MCF 10A (cell line): ENCODE measurements around the gene NUDCD2. TPM values are rescaled to one million over a fixed set of nuclear protein-coding genes. Genes with fewer than 3 reads are reported as not detected.

Experiments
- Bru-seq: library from RNA; stranded (reverse); fragments of 400-500 nt; gene quantifications from one replicate; lab custom pipeline; 2021; lab: Mats Ljungman, UMichigan
- BruChase-seq, 2 experiments: library from RNA; stranded (reverse); fragments of 400-500 nt; gene quantifications; one replicate each; lab custom pipeline; 2021; lab: Mats Ljungman, UMichigan
- BruUV-seq: library from RNA; stranded (reverse); fragments of 400-500 nt; replicated peaks from 2 replicates; lab custom pipeline; 2021; lab: Mats Ljungman, UMichigan
- CTCF ChIA-PET: fragments of 300-600 bp; sonication (Branson Sonifier 250); formaldehyde crosslinking; extraction: SDS; loops from one replicate; lab custom pipeline; 2021; ENCODE audit warnings: antibody characterized with exemption, inconsistent platforms; lab: Yijun Ruan, JAX
- POLR2A ChIA-PET: fragments of 300-600, 350-650 bp; sonication (Branson Sonifier 250); formaldehyde crosslinking; extraction: SDS; loops from one replicate; lab custom pipeline; 2020; ENCODE audit warnings: antibody characterized with exemption, inconsistent platforms; lab: Yijun Ruan, JAX
- DNase-seq: peaks from one replicate; pipeline ENCODE4 v3.0.0-alpha.2; 2018; ENCODE audit not compliant: unreplicated experiment
- H3K27ac Mint-ChIP-seq: one replicate; pipeline ENCODE4 v1.8.0; 2022; ENCODE audit warnings: mild to moderate bottlenecking, low read depth, mixed read lengths; ENCODE audit not compliant: unreplicated experiment
- H3K27me3 Mint-ChIP-seq: one replicate; pipeline ENCODE4 v1.8.0; 2022; ENCODE audit warnings: mixed read lengths; ENCODE audit not compliant: insufficient read depth, unreplicated experiment
- H3K36me3 Mint-ChIP-seq: one replicate; pipeline ENCODE4 v1.8.0; 2022; ENCODE audit warnings: mild to moderate bottlenecking, moderate library complexity, mixed read lengths; ENCODE audit not compliant: insufficient read depth, unreplicated experiment
- H3K4me1 Mint-ChIP-seq: one replicate; pipeline ENCODE4 v1.8.0; 2022; ENCODE audit warnings: mixed read lengths; ENCODE audit not compliant: insufficient read depth, unreplicated experiment
- H3K4me3 Mint-ChIP-seq: one replicate; pipeline ENCODE4 v1.8.0; 2022; ENCODE audit warnings: mild to moderate bottlenecking, moderate library complexity, mixed read lengths; ENCODE audit not compliant: unreplicated experiment
- H3K9me3 Mint-ChIP-seq: one replicate; pipeline ENCODE4 v1.8.0; 2022; ENCODE audit warnings: mixed read lengths; ENCODE audit not compliant: unreplicated experiment
- CTCF ChIP-seq: fragments of 200-600 bp; IDR thresholded peaks from one replicate; pipeline ENCODE4 v1.8.0; 2022; ENCODE audit warnings: antibody characterized with exemption, mild to moderate bottlenecking; ENCODE audit not compliant: unreplicated experiment
- intact Hi-C: fragments of 100-400 bp; cut with micrococcal nuclease; formaldehyde crosslinking; loops from 2 replicates; pipeline ENCODE4 v1.14.1; 2022
- long read RNA-seq: library from polyadenylated mRNA; stranded (forward); transcript quantifications from one replicate; pipeline ENCODE4 v2.0.0, GENCODE V29; 2022
- total RNA-seq: library from RNA; stranded (reverse); gene quantifications from 2 replicates; pipeline ENCODE4 v1.2.3, GENCODE V29; 2022

The NUDCD2 gene, protein sequence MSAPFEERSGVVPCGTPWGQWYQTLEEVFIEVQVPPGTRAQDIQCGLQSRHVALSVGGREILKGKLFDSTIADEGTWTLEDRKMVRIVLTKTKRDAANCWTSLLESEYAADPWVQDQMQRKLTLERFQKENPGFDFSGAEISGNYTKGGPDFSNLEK
- total RNA-seq: 57.8 and 68.0 TPM in 2 replicates
- percentile 78 among the genes with signal in this experiment for Bru-seq, nascent RNA
- percentile 85 among the genes with signal in this experiment for BruChase-seq, experiment 1, labeled RNA remaining after a 6-hour chase
- percentile 80 among the genes with signal in this experiment for BruChase-seq, experiment 2, labeled RNA remaining after a 2-hour chase
- long read RNA-seq, full-length matches to known transcripts: 137 of 205 reads
- long read RNA-seq, partial matches to known transcripts: 7 of 205 reads
- long read RNA-seq, other reads (novel, unspliced or antisense): 61 of 205 reads

- POLR2A ChIA-PET: interaction anchor here (0.7 to 11.4 kb wide), 14 partner anchors 11 to 1714 kb away, joined by 3 to 392 read pairs (median 10); partner anchors contain the start of genes CCNG1 and MAT2B
- peaks cover 48% of the 10 kb centered on the region for H3K4me1 Mint-ChIP-seq
- no peaks in the 10 kb centered on the region for H3K27me3 Mint-ChIP-seq
- intact Hi-C loops: no loop called here
- peak within 1 kb of the TSS; percentile 99 for H3K27ac Mint-ChIP-seq
- CTCF ChIA-PET: interaction anchor here (0.7 to 7.3 kb wide), 12 partner anchors 9 to 1102 kb away, joined by 3 to 69 read pairs (median 8); partner anchors contain the start of genes CCNG1 and MAT2B
- no TSS peak for BruUV-seq
- peaks cover 50% of the 10 kb centered on the region for H3K36me3 Mint-ChIP-seq
- H3K4me3 Mint-ChIP-seq: peak within 1 kb of the TSS; percentile 83
- TF ChIP-seq CTCF: peak; percentile 13
- H3K9me3 Mint-ChIP-seq: no peaks in the 10 kb centered on the region
- DNase-seq: peak; percentile 100
These were observed at the start of gene NUDCD2 for GRCh38 chr5:163459819-163460561. TSS of gene NUDCD2 (minus strand) at chr5:163460102. CDS start at chr5:163460050, 52 bp downstream.

DNA sequence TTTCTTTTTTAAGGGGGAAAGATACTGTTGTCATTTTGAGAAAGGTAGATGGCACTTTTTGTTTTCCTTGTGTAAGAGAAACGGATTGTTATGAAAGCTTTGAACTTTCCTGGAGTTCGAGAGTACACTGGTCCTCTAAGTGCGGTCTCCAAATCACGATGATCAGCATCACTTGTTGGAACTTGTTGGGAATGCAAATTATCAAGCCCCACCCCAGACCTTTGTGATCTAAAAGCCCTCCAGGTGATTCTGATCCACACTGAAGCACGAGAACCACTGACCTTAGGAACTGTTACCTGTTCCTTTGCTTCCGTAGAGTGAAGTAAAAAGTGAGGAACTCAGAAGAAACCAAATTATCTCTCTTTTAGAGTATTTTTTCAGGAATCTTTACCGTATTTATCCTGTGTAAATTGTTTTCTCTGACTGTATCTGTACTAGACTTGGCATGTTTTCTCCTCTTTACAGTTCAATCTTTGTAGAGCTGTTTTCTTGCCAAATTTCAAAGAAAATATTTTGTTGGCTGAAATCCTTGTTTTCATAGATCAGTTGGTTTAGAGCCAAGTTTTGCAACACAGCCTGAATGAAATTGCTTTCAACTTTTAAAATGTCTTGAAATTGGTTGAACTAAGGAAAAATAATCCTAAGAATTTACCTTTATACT, 49.5 kb upstream of the NUDCD2 start:
- POLR2A ChIA-PET: interaction anchor here (0.5 to 7.0 kb wide), 21 partner anchors 9 to 1023 kb away, joined by 3 to 352 read pairs (median 8); partner anchors contain the start of genes CCNG1, HMMR and NUDCD2
- no TSS peak for BruUV-seq
- DNase-seq: peak; percentile 98
- Mint-ChIP-seq H3K4me1 (peaks cover 31% of the 10 kb centered on the region), H3K9me3 (no peaks in the 10 kb centered on the region), H3K27me3 (no peaks in the 10 kb centered on the region), H3K27ac (peak overlapping the region; percentile 98), H3K36me3 (peaks cover 62% of the 10 kb centered on the region), H3K4me3 (peak overlapping the region; percentile 96)
- CTCF ChIA-PET: interaction anchor here (0.6 to 3.3 kb wide), 7 partner anchors 10 to 995 kb away, joined by 3 to 13 read pairs (median 5); no protein-coding TSS in a partner anchor
- TF ChIP-seq CTCF: no peak
- intact Hi-C loops: loop anchor here (5.0 kb wide), 1 partner anchor 728 kb away; no protein-coding TSS in a partner anchor

GRCh38 chr5:163508753-163509152, 48.9 kb upstream of the NUDCD2 start:
- intact Hi-C loops: loop anchor here (5.0 kb wide), 1 partner anchor 729 kb away; no protein-coding TSS in a partner anchor
- Mint-ChIP-seq H3K9me3 (no peaks in the 10 kb centered on the region), H3K27ac (peak overlapping the region; percentile 98), H3K4me3 (peak overlapping the region; percentile 96), H3K27me3 (no peaks in the 10 kb centered on the region), H3K4me1 (peaks cover 37% of the 10 kb centered on the region), H3K36me3 (peaks cover 62% of the 10 kb centered on the region)
- TF ChIP-seq CTCF: no peak
- peak; percentile 10 for DNase-seq
- BruUV-seq: no TSS peak
- CTCF ChIA-PET: interaction anchor here (0.6 to 3.3 kb wide), 10 partner anchors 10 to 1972 kb away, joined by 3 to 13 read pairs (median 4); partner anchors contain the start of genes HMMR and NUDCD2
- POLR2A ChIA-PET: interaction anchor here (1.1 to 7.0 kb wide), 17 partner anchors 8 to 1024 kb away, joined by 3 to 352 read pairs (median 11); partner anchors contain the start of genes CCNG1, HMMR and NUDCD2
